Limb (tissue), 2 donors: ENCODE measurements around the gene FN1.

Experiments used
- DNase-seq, 2 donors: peaks; one replicate each; pipeline ENCODE4 v3.0.0-alpha.2; 2016; ENCODE audit errors: extremely low spot score in 2 of 2

The FN1 gene

GRCh38 chr2:215442401-215442787 lies 6.5 kb upstream of the FN1 start:
- DNase-seq = no peak

GRCh38 chr2:215441560-215442400 lies 5.9 kb upstream of the FN1 start:
- no peak for DNase-seq

GRCh38 chr2:215439980-215440512 lies 4.2 kb upstream of the FN1 start:
- no peak for DNase-seq

- DNase-seq = no peak
Observed at GRCh38 chr2:215439404-215439803, 3.5 kb upstream of the FN1 start.

- DNase-seq = no peak
Observed at GRCh38 chr2:215437614-215438013, 1.7 kb upstream of the FN1 start.

GRCh38 chr2:215436705-215437565 lies 1.1 kb upstream of the FN1 start:
- DNase-seq = peak in 1 of 2 donors; percentile 58

GRCh38 chr2:215435280-215435869 lies 493 bp downstream of the FN1 start:
- no peak for DNase-seq

GRCh38 chr2:215434447-215435279 lies 1.2 kb downstream of the FN1 start:
- DNase-seq = peak in 1 of 2 donors; percentile 22

- DNase-seq = no peak
Observed at GRCh38 chr2:215432759-215433594, 2.9 kb downstream of the FN1 start.

- DNase-seq = no peak
Observed at GRCh38 chr2:215431778-215432758, 3.8 kb downstream of the FN1 start.

GRCh38 chr2:215431290-215431689 lies 4.6 kb downstream of the FN1 start:
- no peak for DNase-seq

GRCh38 chr2:215430528-215431187 lies 5.2 kb downstream of the FN1 start:
- no peak for DNase-seq

GRCh38 chr2:215429424-215429823 lies 6.4 kb downstream of the FN1 start:
- DNase-seq = no peak

GRCh38 chr2:215428060-215428910 lies 7.6 kb downstream of the FN1 start:
- no peak for DNase-seq

- no peak for DNase-seq
Observed at GRCh38 chr2:215427585-215427984, 8.3 kb downstream of the FN1 start.

- no peak for DNase-seq
Observed at GRCh38 chr2:215425021-215425782, 10.7 kb downstream of the FN1 start.
